Cardiac muscle cell (in vitro differentiated cells and primary cell): ENCODE measurements around the gene ATXN10. TPM values are rescaled to one million over a fixed set of nuclear protein-coding genes. Genes with fewer than 3 reads are reported as not detected.

Experiments used
- DNase-seq, 2 donors: peaks; one replicate each; pipeline versions ENCODE4 v3.0.0 to v3.0.0-alpha.2; 2010 to 2017; ENCODE audit warnings: low read depth in 1 of 2, low spot score in 1 of 2
- H3K27ac ChIP-seq: fragments of 200-600 bp; sonication (generic); 2 replicates; pipeline ENCODE4 v1.5.1; 2016
- H3K27me3 ChIP-seq: fragments of 200-600 bp; sonication (generic); 2 replicates; pipeline ENCODE4 v1.6.0; 2016; ENCODE audit warnings: control low read depth
- H3K36me3 ChIP-seq: fragments of 200-600 bp; sonication (generic); 2 replicates; pipeline ENCODE4 v1.5.1; 2016; ENCODE audit warnings: control low read depth
- H3K4me1 ChIP-seq: fragments of 200-600 bp; sonication (generic); 2 replicates; pipeline ENCODE4 v1.8.1; 2017; ENCODE audit warnings: low read depth, mild to moderate bottlenecking, mixed run types
- H3K4me3 ChIP-seq: fragments of 200-600 bp; sonication (generic); 2 replicates; pipeline ENCODE4 v1.5.1; 2016; ENCODE audit warnings: mild to moderate bottlenecking
- H3K9me3 ChIP-seq: fragments of 200-600 bp; sonication (generic); 2 replicates; pipeline ENCODE4 v1.5.1; 2017; ENCODE audit warnings: low read depth, mild to moderate bottlenecking, control low read depth
- CTCF ChIP-seq: IDR thresholded peaks from 2 replicates; pipeline ENCODE4 v1.5.1; 2012; ENCODE audit warnings: low read depth, mild to moderate bottlenecking, low read length
- polyA plus RNA-seq: library from polyadenylated mRNA; unstranded; fragments of >200 nt; fragmentation: Nextera tagmentation; extraction: Ambion mirVana; gene quantifications from 2 replicates; pipeline ENCODE4 v1.2.1, GENCODE V29; 2016
- total RNA-seq: library from RNA; depleted of rRNA; stranded (reverse); fragments of >200 nt; gene quantifications from 2 replicates; pipeline ENCODE4 v1.2.3, GENCODE V29; 2016

The ATXN10 gene
- total and polyA plus RNA-seq, 2 experiments from 2014 or later, result 67.3 to 279 TPM

DNA sequence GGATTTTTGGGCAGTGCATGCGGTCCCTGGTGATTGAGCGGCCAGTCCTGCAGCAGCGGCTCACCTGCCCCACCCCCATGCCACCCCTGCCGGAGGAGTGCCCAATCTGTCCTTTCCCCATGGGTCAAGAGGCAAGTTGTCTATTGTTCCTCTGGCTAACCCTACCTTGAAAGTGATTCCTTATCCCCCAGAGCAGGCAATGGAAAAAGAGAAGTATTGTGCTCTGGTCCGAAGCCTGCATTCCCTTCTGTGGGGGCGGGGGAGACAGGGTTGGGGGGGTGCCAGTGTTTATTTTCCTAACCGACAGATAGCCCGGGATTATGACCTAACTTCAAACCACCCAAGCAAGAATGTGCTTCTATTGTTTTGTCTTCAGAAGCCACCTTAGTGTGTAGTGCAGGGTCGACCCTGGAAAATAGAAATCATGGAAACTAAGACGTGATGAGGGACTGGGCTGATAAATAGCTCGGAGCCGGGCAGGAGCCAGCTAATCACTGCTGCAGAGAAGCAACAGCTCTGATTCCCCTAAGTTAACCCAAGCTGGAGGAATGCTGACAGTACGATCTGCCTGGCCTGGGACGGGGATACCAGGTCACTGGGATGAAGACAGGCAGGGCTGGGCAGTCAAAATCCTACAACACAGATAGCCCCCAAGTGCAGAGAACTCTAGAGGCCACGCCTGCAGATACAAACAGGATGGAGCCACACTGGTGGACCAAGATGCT, 38.7 kb upstream of the ATXN10 start:
- Histone ChIP-seq H3K9me3 (no peaks in the 10 kb centered on the region), H3K27me3 (peaks cover 83% of the 10 kb centered on the region), H3K36me3 (no peaks in the 10 kb centered on the region), H3K4me1 (no peaks in the 10 kb centered on the region), H3K4me3 (no peak overlapping the region), H3K27ac (no peak overlapping the region)
- peak; percentile 35 to 67 for DNase-seq
- TF ChIP-seq CTCF, result no peak

- Histone ChIP-seq H3K9me3 (no peaks in the 10 kb centered on the region), H3K4me3 (no peak overlapping the region), H3K27me3 (peaks cover 94% of the 10 kb centered on the region), H3K36me3 (no peaks in the 10 kb centered on the region), H3K27ac (no peak overlapping the region), H3K4me1 (no peaks in the 10 kb centered on the region)
- no peak for DNase-seq
- no peak for TF ChIP-seq CTCF
These were observed 35.0 kb upstream of the ATXN10 start for GRCh38 chr22:45636683-45637082.

- H3K9me3 ChIP-seq, result no peaks in the 10 kb centered on the region
- H3K36me3 ChIP-seq, result no peaks in the 10 kb centered on the region
- no peak for DNase-seq
- H3K27me3 ChIP-seq, result peaks cover 94% of the 10 kb centered on the region
- no peak overlapping the region for H3K27ac ChIP-seq
- no peak for TF ChIP-seq CTCF
- no peak overlapping the region for H3K4me3 ChIP-seq
- H3K4me1 ChIP-seq, result no peaks in the 10 kb centered on the region
These were observed 33.4 kb upstream of the ATXN10 start for GRCh38 chr22:45638197-45638596.

- peak; percentile 14 for TF ChIP-seq CTCF
- Histone ChIP-seq H3K4me1 (no peaks in the 10 kb centered on the region), H3K36me3 (no peaks in the 10 kb centered on the region), H3K27ac (no peak overlapping the region), H3K9me3 (no peaks in the 10 kb centered on the region), H3K4me3 (no peak overlapping the region), H3K27me3 (peaks cover 97% of the 10 kb centered on the region)
- DNase-seq, result peak in 1 of 2 donors; percentile 77
These were observed 32.5 kb upstream of the ATXN10 start for GRCh38 chr22:45638834-45639746.

GRCh38 chr22:45639747-45640102, 31.9 kb upstream of the ATXN10 start:
- TF ChIP-seq CTCF, result no peak
- Histone ChIP-seq H3K4me1 (no peaks in the 10 kb centered on the region), H3K9me3 (no peaks in the 10 kb centered on the region), H3K36me3 (no peaks in the 10 kb centered on the region), H3K4me3 (no peak overlapping the region), H3K27ac (no peak overlapping the region), H3K27me3 (peaks cover 97% of the 10 kb centered on the region)
- no peak for DNase-seq
